ENCODE measurements around the gene NUDT7. TPM values are rescaled to one million over a fixed set of nuclear protein-coding genes. Genes with fewer than 3 reads are reported as not detected.

The NUDT7 gene
- total RNA-seq, 1 experiment from 2014 or later = 6.7 TPM

DNA sequence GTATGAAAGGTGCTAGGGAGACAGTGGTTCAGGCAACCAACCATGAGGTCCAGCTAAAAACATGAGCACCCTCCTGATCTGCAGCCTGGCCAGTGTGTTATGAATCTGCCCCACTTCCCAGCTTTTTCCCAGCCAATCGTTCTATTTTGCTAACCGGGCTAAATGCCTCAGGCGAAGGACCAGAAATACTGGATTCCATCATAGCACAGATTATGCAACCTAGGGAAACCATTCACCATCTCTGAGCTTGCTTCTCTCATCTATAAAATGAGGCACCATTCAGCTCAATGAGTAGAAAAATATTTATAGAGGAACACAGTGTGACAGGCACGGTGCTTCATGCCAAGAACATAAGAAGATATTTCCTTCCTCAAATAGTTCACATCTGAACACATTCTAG lies 45.2 kb upstream of the NUDT7 start:
- H3K4me3 Mint-ChIP-seq (ENCODE audit: unreplicated experiment) = no peak overlapping the region
- H3K9me3 Mint-ChIP-seq (ENCODE audit: unreplicated experiment) = no peaks in the 10 kb centered on the region
- no peaks in the 10 kb centered on the region for H3K36me3 Mint-ChIP-seq (ENCODE audit: insufficient read depth, unreplicated experiment)
- POLR2A ChIA-PET = interaction anchor here (0.7 kb wide), 1 partner anchor 293 kb away, joined by 3 read pairs; no protein-coding TSS in a partner anchor
- no peak for TF ChIP-seq CTCF (IDR thresholded peaks at IDR 0.05; ENCODE audit: unreplicated experiment)
- H3K27me3 Mint-ChIP-seq (ENCODE audit: insufficient read depth, unreplicated experiment) = peaks cover 19% of the 10 kb centered on the region
- no peak overlapping the region for H3K27ac Mint-ChIP-seq (ENCODE audit: low read depth, unreplicated experiment)
- BruUV-seq (replicated peaks) = no TSS peak
- CTCF ChIA-PET = interaction anchor here (0.7 to 5.8 kb wide), 14 partner anchors 10 to 447 kb away, joined by 3 to 124 read pairs (median 4); partner anchors contain the start of gene WWOX
- no peak for DNase-seq (ENCODE audit: unreplicated experiment)
- no peaks in the 10 kb centered on the region for H3K4me1 Mint-ChIP-seq (ENCODE audit: insufficient read depth, unreplicated experiment)
- intact Hi-C loops (cut with micrococcal nuclease) = no loop called here

DNA sequence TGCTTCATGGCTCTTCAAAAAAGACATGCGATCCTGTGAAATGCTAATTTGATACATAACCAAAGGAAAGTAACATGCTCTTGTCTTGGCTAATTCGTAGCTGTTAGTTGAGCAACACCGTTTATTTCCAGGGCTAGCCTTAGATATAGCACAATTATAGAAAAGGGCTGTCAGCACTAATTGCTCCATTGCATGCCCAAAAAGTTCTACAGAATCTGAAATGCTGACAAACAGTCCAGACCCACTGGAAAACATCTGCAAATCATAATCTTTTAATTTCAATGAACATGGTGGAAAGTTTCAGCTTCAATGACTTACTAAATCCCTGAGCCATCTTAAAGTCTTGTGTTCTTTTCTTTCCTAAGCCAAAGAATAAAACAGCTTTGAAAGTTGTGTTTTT lies 42.9 kb upstream of the NUDT7 start:
- Mint-ChIP-seq H3K36me3 (ENCODE audit: insufficient read depth, unreplicated experiment) (no peaks in the 10 kb centered on the region), H3K4me3 (ENCODE audit: unreplicated experiment) (no peak overlapping the region), H3K4me1 (ENCODE audit: insufficient read depth, unreplicated experiment) (no peaks in the 10 kb centered on the region), H3K27me3 (ENCODE audit: insufficient read depth, unreplicated experiment) (peaks cover 35% of the 10 kb centered on the region), H3K27ac (ENCODE audit: low read depth, unreplicated experiment) (no peak overlapping the region), H3K9me3 (ENCODE audit: unreplicated experiment) (no peaks in the 10 kb centered on the region)
- ChIA-PET POLR2A (no interaction called here), CTCF (interaction anchor here (0.6 to 0.9 kb wide), 4 partner anchors 272 to 425 kb away, joined by 3 to 6 read pairs (median 4); no protein-coding TSS in a partner anchor)
- BruUV-seq (replicated peaks) = no TSS peak
- intact Hi-C loops (cut with micrococcal nuclease) = no loop called here
- no peak for DNase-seq (ENCODE audit: unreplicated experiment)
- TF ChIP-seq CTCF (IDR thresholded peaks at IDR 0.05; ENCODE audit: unreplicated experiment) = no peak

DNA sequence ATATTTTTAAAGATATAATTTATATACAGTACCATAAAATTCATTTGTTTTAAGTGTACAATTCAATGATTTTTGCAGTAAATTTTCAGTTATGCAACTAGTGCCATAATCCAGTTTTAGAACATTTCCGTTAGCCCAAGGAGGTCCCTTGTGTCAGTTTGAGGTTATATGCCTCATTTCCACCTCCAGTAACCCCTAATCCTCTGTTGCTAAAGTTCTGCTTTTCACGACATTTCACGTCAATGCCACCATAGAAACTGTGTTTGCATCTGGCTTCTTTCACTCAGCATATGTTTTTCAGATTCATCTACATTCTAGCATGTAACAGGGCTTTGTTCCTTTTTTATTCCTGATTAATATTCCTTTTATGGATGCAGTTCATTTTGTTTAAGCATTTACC lies 42.4 kb upstream of the NUDT7 start:
- H3K4me1 Mint-ChIP-seq (ENCODE audit: insufficient read depth, unreplicated experiment) = no peaks in the 10 kb centered on the region
- no peak for TF ChIP-seq CTCF (IDR thresholded peaks at IDR 0.05; ENCODE audit: unreplicated experiment)
- ChIA-PET POLR2A (no interaction called here), CTCF (interaction anchor here (0.8 to 1.7 kb wide), 4 partner anchors 291 to 324 kb away, joined by 3 to 7 read pairs (median 4); no protein-coding TSS in a partner anchor)
- BruUV-seq (replicated peaks) = no TSS peak
- no peak for DNase-seq (ENCODE audit: unreplicated experiment)
- intact Hi-C loops (cut with micrococcal nuclease) = no loop called here
- no peaks in the 10 kb centered on the region for H3K9me3 Mint-ChIP-seq (ENCODE audit: unreplicated experiment)
- no peak overlapping the region for H3K27ac Mint-ChIP-seq (ENCODE audit: low read depth, unreplicated experiment)
- H3K27me3 Mint-ChIP-seq (ENCODE audit: insufficient read depth, unreplicated experiment) = peaks cover 40% of the 10 kb centered on the region
- H3K4me3 Mint-ChIP-seq (ENCODE audit: unreplicated experiment) = no peak overlapping the region
- no peaks in the 10 kb centered on the region for H3K36me3 Mint-ChIP-seq (ENCODE audit: insufficient read depth, unreplicated experiment)

DNA sequence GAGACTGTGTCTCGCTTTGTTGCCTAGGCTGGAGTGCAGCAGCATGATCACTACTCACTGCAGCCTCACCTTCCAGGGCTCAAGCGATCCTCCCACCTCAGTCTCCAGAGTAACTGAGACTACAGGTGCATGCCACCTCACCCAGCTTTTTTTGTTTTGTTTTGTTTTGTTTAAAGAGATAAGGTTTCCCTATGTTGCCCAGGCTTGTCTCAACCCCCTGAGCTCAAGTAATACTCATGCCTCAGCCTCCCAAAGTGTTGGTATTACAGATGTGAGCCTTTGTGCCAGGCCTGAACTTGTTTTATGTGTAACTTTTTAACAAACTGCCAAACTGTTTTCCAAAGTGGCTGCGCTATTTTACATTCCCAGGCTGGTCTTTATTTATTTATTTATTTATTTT lies 41.8 kb upstream of the NUDT7 start:
- Mint-ChIP-seq H3K36me3 (ENCODE audit: insufficient read depth, unreplicated experiment) (no peaks in the 10 kb centered on the region), H3K4me3 (ENCODE audit: unreplicated experiment) (no peak overlapping the region), H3K27me3 (ENCODE audit: insufficient read depth, unreplicated experiment) (peaks cover 46% of the 10 kb centered on the region), H3K9me3 (ENCODE audit: unreplicated experiment) (no peaks in the 10 kb centered on the region), H3K4me1 (ENCODE audit: insufficient read depth, unreplicated experiment) (no peaks in the 10 kb centered on the region), H3K27ac (ENCODE audit: low read depth, unreplicated experiment) (no peak overlapping the region)
- TF ChIP-seq CTCF (IDR thresholded peaks at IDR 0.05; ENCODE audit: unreplicated experiment) = no peak
- intact Hi-C loops (cut with micrococcal nuclease) = no loop called here
- BruUV-seq (replicated peaks) = no TSS peak
- DNase-seq (ENCODE audit: unreplicated experiment) = no peak
- CTCF ChIA-PET = interaction anchor here (0.6 to 1.7 kb wide), 6 partner anchors 10 to 295 kb away, joined by 3 to 7 read pairs (median 3); no protein-coding TSS in a partner anchor
- POLR2A ChIA-PET = no interaction called here
